ENCODE results near the gene ACTN4.

DNA sequence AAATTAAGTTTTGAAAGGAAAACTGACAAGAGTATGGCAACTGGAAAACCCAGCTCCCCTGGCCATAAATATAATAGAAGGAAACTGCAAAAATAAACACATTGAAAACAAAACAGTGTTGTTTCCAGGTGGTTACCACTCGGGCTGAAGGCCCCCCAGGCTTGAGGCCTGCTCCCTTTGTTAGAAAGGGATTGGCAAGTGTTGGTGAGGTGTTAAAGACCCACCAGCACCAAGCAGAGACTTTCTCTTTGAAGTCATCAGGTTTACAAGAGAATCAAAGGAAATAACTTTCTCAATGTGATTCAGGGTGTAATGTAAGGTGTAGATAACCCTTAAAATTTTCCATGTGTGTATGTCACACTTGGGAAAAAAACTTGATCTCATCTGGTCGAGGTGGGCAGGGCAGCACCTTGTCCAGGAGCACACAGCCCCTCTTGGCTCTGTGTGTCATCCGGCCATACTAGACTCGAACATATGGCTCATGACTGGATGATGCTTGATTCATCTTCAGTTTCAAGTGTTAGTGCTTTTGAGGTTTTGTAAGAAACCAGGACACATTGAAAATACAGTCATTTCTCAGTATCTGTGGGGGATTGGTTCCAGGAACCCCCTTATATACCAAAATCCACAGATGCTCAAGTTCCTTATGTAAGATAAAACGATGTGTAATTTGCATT is 7.8 kb downstream of the ACTN4 start:
- no peak for TF ChIP-seq ZFX (IDR thresholded peaks at IDR 0.05)
- TF ChIP-seq, protein P1, sequence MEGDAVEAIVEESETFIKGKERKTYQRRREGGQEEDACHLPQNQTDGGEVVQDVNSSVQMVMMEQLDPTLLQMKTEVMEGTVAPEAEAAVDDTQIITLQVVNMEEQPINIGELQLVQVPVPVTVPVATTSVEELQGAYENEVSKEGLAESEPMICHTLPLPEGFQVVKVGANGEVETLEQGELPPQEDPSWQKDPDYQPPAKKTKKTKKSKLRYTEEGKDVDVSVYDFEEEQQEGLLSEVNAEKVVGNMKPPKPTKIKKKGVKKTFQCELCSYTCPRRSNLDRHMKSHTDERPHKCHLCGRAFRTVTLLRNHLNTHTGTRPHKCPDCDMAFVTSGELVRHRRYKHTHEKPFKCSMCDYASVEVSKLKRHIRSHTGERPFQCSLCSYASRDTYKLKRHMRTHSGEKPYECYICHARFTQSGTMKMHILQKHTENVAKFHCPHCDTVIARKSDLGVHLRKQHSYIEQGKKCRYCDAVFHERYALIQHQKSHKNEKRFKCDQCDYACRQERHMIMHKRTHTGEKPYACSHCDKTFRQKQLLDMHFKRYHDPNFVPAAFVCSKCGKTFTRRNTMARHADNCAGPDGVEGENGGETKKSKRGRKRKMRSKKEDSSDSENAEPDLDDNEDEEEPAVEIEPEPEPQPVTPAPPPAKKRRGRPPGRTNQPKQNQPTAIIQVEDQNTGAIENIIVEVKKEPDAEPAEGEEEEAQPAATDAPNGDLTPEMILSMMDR (conservative IDR thresholded peaks at IDR 0.05) = no peak

Measured in C4-2B (cell line).